Skeletal muscle tissue (tissue), 4 donors: Measurements from ENCODE around the gene SCN11A. TPM values are rescaled to one million over a fixed set of nuclear protein-coding genes. Genes with fewer than 3 reads are reported as not detected.
"Not testable (repeated sequence)": the region's sequence is repeated elsewhere in the genome, so short reads cannot be mapped to it uniquely, and the experiment has no call there.

Source experiments
- H3K27ac ChIP-seq: one replicate; pipeline ENCODE4 v1.7.0; 2013; ENCODE audit warnings: mild to moderate bottlenecking, low read depth, low read length, inconsistent platforms
- H3K27me3 ChIP-seq, 3 donors: one replicate each; pipeline ENCODE4 v1.7.0; 2013; ENCODE audit warnings: low read length in 3 of 3; ENCODE audit not compliant: control insufficient read depth in 3 of 3, insufficient read depth in 3 of 3
- H3K36me3 ChIP-seq, 3 donors: one replicate each; pipeline ENCODE4 v1.7.0; 2013; ENCODE audit warnings: low read length in 3 of 3; ENCODE audit not compliant: control insufficient read depth in 3 of 3, insufficient read depth in 3 of 3
- H3K4me1 ChIP-seq, 3 donors: one replicate each; pipeline ENCODE4 v1.7.0; 2013; ENCODE audit warnings: low read length in 3 of 3, mild to moderate bottlenecking in 3 of 3; ENCODE audit not compliant: control insufficient read depth in 3 of 3, insufficient read depth in 3 of 3
- H3K4me3 ChIP-seq, 3 donors: one replicate each; pipeline ENCODE4 v1.7.0; 2013; ENCODE audit warnings: low read length in 3 of 3
- H3K9ac ChIP-seq, 3 donors: one replicate each; pipeline ENCODE4 v1.7.0; 2013; ENCODE audit warnings: low read length in 3 of 3, mild to moderate bottlenecking in 3 of 3, moderate library complexity in 2 of 3, low read depth in 1 of 3
- H3K9me3 ChIP-seq, 3 donors: one replicate each; pipeline ENCODE4 v1.7.0; 2013; ENCODE audit warnings: low read length in 3 of 3; ENCODE audit not compliant: control insufficient read depth in 3 of 3
- total RNA-seq: library from RNA; depleted of rRNA; stranded (reverse); fragments of >200 nt; gene quantifications from one replicate; pipeline ENCODE4 v1.2.3, GENCODE V29; 2014
- donor health status: Osteomylitis.

SCN11A gene
- total RNA-seq, 1 donor from 2014 or later, result 2.6 TPM

DNA sequence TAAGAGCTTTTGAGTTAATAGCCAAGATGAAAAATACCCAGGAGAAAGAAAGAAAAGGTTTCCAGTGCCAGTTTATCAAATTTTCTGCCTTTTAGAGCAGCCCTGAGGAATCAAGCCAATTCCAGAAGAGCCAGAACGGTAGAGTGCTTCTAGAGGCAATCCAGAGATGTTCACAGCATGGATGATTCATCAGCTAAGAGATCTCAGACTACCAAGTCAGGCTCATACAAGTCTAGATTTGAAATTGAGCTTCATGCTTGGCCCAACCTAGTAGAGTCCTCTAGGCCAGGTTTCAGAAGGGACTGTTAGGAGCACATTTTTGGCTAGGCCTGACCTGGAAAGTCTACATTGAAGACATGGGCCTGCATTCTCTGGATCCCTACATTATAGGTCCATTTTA lies 15.5 kb upstream of the SCN11A start:
- Histone ChIP-seq H3K36me3 (peaks cover 2 to 48% (median 44%) of the 10 kb centered on the region in 3 donors), H3K27me3 (no peaks in the 10 kb centered on the region), H3K4me3 (no peak overlapping the region), H3K27ac (no peak overlapping the region), H3K9me3 (no peaks in the 10 kb centered on the region), H3K4me1 (no peaks in the 10 kb centered on the region), H3K9ac (no peak overlapping the region)

- no peak overlapping the region for H3K4me3 ChIP-seq
- no peaks in the 10 kb centered on the region for H3K27me3 ChIP-seq
- peaks cover 0 to 36% (median 30%) of the 10 kb centered on the region in 3 donors for H3K36me3 ChIP-seq
- H3K9me3 ChIP-seq, result no peaks in the 10 kb centered on the region
- no peaks in the 10 kb centered on the region for H3K4me1 ChIP-seq
- H3K27ac ChIP-seq, result no peak overlapping the region
- no peak overlapping the region for H3K9ac ChIP-seq
These were observed 13.5 kb upstream of the SCN11A start for GRCh38 chr3:39065197-39065596.

- Histone ChIP-seq H3K9ac (no peak overlapping the region), H3K4me3 (no peak overlapping the region), H3K36me3 (peaks cover 0 to 34% (median 28%) of the 10 kb centered on the region in 3 donors), H3K9me3 (no peaks in the 10 kb centered on the region), H3K27me3 (no peaks in the 10 kb centered on the region), H3K27ac (no peak overlapping the region), H3K4me1 (no peaks in the 10 kb centered on the region)
These were observed 12.9 kb upstream of the SCN11A start for GRCh38 chr3:39064646-39065045.

DNA sequence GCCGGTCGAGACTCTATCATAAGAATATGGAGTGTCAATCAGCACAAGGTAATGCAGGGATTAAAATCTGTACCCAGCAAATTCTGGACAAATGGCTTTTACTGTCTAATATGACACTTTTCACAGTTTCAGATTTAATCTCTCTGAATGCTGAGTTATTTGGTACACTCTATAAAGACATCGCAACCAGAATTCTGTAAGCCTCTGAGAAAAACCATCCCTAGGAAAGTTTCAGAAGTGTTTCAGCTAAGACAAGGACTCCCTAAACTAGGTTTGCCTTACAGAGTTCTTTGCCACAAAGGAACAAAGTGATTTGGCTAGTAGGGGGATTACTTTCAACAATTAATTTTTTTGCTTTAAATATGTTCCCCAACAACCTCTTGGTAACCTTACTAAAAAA lies 11.4 kb upstream of the SCN11A start:
- no peaks in the 10 kb centered on the region for H3K9me3 ChIP-seq
- no peaks in the 10 kb centered on the region for H3K27me3 ChIP-seq
- no peak overlapping the region for H3K27ac ChIP-seq
- no peak overlapping the region for H3K4me3 ChIP-seq
- peaks cover 0 to 24% (median 21%) of the 10 kb centered on the region in 3 donors for H3K36me3 ChIP-seq
- H3K4me1 ChIP-seq, result no peaks in the 10 kb centered on the region
- H3K9ac ChIP-seq, result no peak overlapping the region

- Histone ChIP-seq H3K27me3 (no peaks in the 10 kb centered on the region), H3K36me3 (peaks cover 0 to 15% (median 15%) of the 10 kb centered on the region in 3 donors), H3K4me1 (no peaks in the 10 kb centered on the region), H3K27ac (no peak overlapping the region), H3K9ac (no peak overlapping the region), H3K9me3 (no peaks in the 10 kb centered on the region), H3K4me3 (no peak overlapping the region)
These were observed 10.4 kb upstream of the SCN11A start for GRCh38 chr3:39062180-39062579.

GRCh38 chr3:39061228-39061627 lies 9.5 kb upstream of the SCN11A start:
- H3K27me3 ChIP-seq, H3K9me3 ChIP-seq, H3K27ac ChIP-seq, H3K9ac ChIP-seq, H3K4me1 ChIP-seq, H3K4me3 ChIP-seq: not testable (repeated sequence)
- H3K36me3 ChIP-seq, result peaks cover 0 to 11% (median 8%) of the 10 kb centered on the region in 3 donors

GRCh38 chr3:39056151-39056550 lies 4.4 kb upstream of the SCN11A start:
- Histone ChIP-seq H3K4me1 (peaks cover 6 to 15% (median 11%) of the 10 kb centered on the region in 3 donors), H3K27ac (no peak overlapping the region), H3K36me3 (peaks cover 0 to 2% (median 0%) of the 10 kb centered on the region in 3 donors), H3K27me3 (no peaks in the 10 kb centered on the region), H3K9me3 (no peaks in the 10 kb centered on the region), H3K4me3 (no peak overlapping the region), H3K9ac (no peak overlapping the region)

DNA sequence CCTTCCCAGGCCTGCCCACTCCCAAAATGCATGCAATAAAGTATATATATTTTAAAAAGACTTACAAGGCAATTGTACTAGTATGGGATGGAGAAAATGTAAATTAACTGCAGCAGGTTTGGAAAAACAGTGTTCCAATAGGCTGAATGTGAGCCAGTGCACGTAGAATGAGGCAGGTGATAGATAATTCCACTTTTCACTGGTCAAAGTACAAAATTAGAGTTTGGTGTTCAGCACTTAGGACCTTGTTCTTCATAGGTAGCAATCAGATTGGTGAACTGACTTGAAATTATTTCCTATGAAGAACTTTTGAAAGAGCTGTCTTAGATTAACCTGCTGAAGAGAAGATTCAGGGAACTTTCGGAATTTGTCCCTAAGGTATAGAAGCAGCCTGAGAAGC lies 2.0 kb upstream of the SCN11A start:
- Histone ChIP-seq H3K9ac (no peak overlapping the region), H3K36me3 (peaks cover 0 to 2% (median 0%) of the 10 kb centered on the region in 3 donors), H3K27ac (no peak overlapping the region), H3K9me3 (no peaks in the 10 kb centered on the region), H3K27me3 (no peaks in the 10 kb centered on the region), H3K4me3 (no peak overlapping the region), H3K4me1 (peaks cover 6 to 15% (median 12%) of the 10 kb centered on the region in 3 donors)

DNA sequence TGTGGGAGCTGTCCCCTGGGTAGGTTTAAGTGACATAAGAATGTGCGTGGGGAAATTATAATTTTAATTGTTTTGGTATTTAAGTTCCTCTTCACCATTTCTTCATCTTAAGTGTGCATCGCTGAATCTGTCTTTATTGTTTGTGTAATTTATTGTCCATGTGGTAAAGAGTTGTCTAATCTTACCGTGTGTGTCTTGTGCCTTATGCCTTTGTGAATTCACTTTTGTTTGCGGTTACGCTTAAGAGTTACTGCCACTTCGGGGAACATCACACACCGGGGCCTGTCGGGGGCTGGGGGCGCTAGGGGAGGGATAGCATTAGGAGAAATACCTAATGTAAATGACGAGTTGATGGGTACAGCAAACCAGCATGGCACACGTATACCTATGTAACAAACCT lies 839 bp upstream of the SCN11A start:
- Histone ChIP-seq H3K9me3 (no peaks in the 10 kb centered on the region), H3K27me3 (no peaks in the 10 kb centered on the region), H3K27ac (peak overlapping the region; percentile 85), H3K4me1 (peaks cover 6 to 15% (median 12%) of the 10 kb centered on the region in 3 donors), H3K4me3 (peak overlapping the region; percentile 86 to 93 (median 87)), H3K9ac (peak overlapping the region; percentile 78 to 89 (median 79)), H3K36me3 (no peaks in the 10 kb centered on the region)

- Histone ChIP-seq H3K9me3 (no peaks in the 10 kb centered on the region), H3K4me3 (no peak overlapping the region), H3K4me1 (peaks cover 6 to 13% (median 12%) of the 10 kb centered on the region in 3 donors), H3K9ac (no peak overlapping the region), H3K27ac (no peak overlapping the region), H3K36me3 (no peaks in the 10 kb centered on the region), H3K27me3 (no peaks in the 10 kb centered on the region)
These were observed 1.7 kb downstream of the SCN11A start for GRCh38 chr3:39050029-39050428.
